ENCODE measurements around the gene KIRREL3. TPM values are rescaled to one million over a fixed set of nuclear protein-coding genes. Genes with fewer than 3 reads are reported as not detected.

The KIRREL3 gene
- total RNA-seq, 1 experiment from 2014 or later = 0.44 TPM

GRCh38 chr11:126695293-126695692, 305.3 kb downstream of the KIRREL3 start:
- Histone ChIP-seq H3K36me3 (ENCODE audit: low read depth, low read length) (no peaks in the 10 kb centered on the region), H3K27ac (ENCODE audit: low read length) (no peak overlapping the region), H3K4me1 (ENCODE audit: insufficient read depth, low read length) (no peaks in the 10 kb centered on the region), H3F3A (ENCODE audit: low read length, unreplicated experiment) (no peaks in the 10 kb centered on the region), H4K20me1 (ENCODE audit: low read length) (no peaks in the 10 kb centered on the region), H3K4me3 (ENCODE audit: low read length) (no peak overlapping the region), H3K79me2 (ENCODE audit: low read length) (no peaks in the 10 kb centered on the region), H3K4me2 (ENCODE audit: low read length) (no peak overlapping the region), H3K27me3 (ENCODE audit: low read length) (peaks cover 75% of the 10 kb centered on the region), H3K9ac (ENCODE audit: low read length) (no peak overlapping the region), H3K9me3 (ENCODE audit: low read length) (no peaks in the 10 kb centered on the region), H2AFZ (ENCODE audit: low read length) (no peak overlapping the region), H3K9me2 (replicated peaks; ENCODE audit: low read length) (no peaks in the 10 kb centered on the region)
- no TSS peak for BruUV-seq (replicated peaks)
- CTCF ChIA-PET = no interaction called here
- no peak for TF ChIP-seq EZH2 (IDR thresholded peaks at IDR 0.05; ENCODE audit: low read length, unreplicated experiment)
- no peak for TF ChIP-seq EZH2phosphoT487 (IDR thresholded peaks at IDR 0.05; ENCODE audit: borderline replicate concordance, low read length)
- TF ChIP-seq CTCF (conservative IDR thresholded peaks at IDR 0.05; ENCODE audit: low read depth, low read length) = no peak
- POLR2A ChIA-PET (ENCODE audit: unreplicated experiment) = no interaction called here
- no peak for DNase-seq
- ATAC-seq = no peak
- intact Hi-C loops (cut with micrococcal nuclease) = no loop called here

DNA sequence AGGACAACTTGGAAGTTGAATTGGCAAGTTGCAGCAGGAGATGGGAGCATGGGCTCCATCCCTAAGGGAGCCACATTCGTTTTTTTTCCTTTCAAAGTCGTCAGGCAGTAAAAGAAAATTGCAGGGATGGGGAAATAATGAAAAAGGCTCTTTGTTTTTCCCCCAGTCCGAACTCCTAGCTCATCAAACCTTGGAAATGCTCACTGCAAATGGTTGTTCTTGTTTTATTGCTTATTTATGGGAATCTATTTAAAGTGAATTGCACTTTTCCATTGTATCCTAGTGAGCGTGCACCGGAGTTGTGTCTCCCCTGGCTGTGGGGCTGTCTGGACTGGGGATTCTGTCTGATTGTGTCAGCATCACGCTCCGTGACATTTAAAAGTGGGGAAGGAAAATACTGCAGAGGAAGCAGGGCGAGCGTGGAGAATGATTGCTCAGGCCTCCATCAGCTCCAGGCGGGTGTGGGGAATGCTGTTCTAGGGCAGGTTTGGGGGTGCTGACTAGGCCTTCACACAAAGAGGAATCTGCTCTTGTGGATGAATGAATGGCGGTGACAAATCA, 306.4 kb downstream of the KIRREL3 start:
- POLR2A ChIA-PET (ENCODE audit: unreplicated experiment) = no interaction called here
- no TSS peak for BruUV-seq (replicated peaks)
- ATAC-seq (no peak), DNase-seq (no peak)
- Histone ChIP-seq H2AFZ (ENCODE audit: low read length) (no peak overlapping the region), H3F3A (ENCODE audit: low read length, unreplicated experiment) (no peaks in the 10 kb centered on the region), H3K27ac (ENCODE audit: low read length) (no peak overlapping the region), H3K4me1 (ENCODE audit: insufficient read depth, low read length) (no peaks in the 10 kb centered on the region), H3K9me3 (ENCODE audit: low read length) (no peaks in the 10 kb centered on the region), H3K4me3 (ENCODE audit: low read length) (no peak overlapping the region), H3K9ac (ENCODE audit: low read length) (no peak overlapping the region), H3K9me2 (replicated peaks; ENCODE audit: low read length) (no peaks in the 10 kb centered on the region), H3K79me2 (ENCODE audit: low read length) (no peaks in the 10 kb centered on the region), H3K36me3 (ENCODE audit: low read depth, low read length) (no peaks in the 10 kb centered on the region), H4K20me1 (ENCODE audit: low read length) (no peaks in the 10 kb centered on the region), H3K4me2 (ENCODE audit: low read length) (no peak overlapping the region), H3K27me3 (ENCODE audit: low read length) (peaks cover 76% of the 10 kb centered on the region)
- TF ChIP-seq EZH2 (IDR thresholded peaks at IDR 0.05; ENCODE audit: low read length, unreplicated experiment) (no peak), EZH2phosphoT487 (IDR thresholded peaks at IDR 0.05; ENCODE audit: borderline replicate concordance, low read length) (no peak), CTCF (conservative IDR thresholded peaks at IDR 0.05; ENCODE audit: low read depth, low read length) (no peak)
- CTCF ChIA-PET = no interaction called here
- intact Hi-C loops (cut with micrococcal nuclease) = no loop called here

GRCh38 chr11:126687477-126687876, 313.1 kb downstream of the KIRREL3 start:
- intact Hi-C loops (cut with micrococcal nuclease) = no loop called here
- TF ChIP-seq CTCF (conservative IDR thresholded peaks at IDR 0.05; ENCODE audit: low read depth, low read length) (no peak), EZH2 (IDR thresholded peaks at IDR 0.05; ENCODE audit: low read length, unreplicated experiment) (no peak), EZH2phosphoT487 (IDR thresholded peaks at IDR 0.05; ENCODE audit: borderline replicate concordance, low read length) (no peak)
- BruUV-seq (replicated peaks) = no TSS peak

More at GRCh38 chr11:126687477-126687876, 313.1 kb downstream of the KIRREL3 start:
- H3K36me3 ChIP-seq (ENCODE audit: low read depth, low read length) = no peaks in the 10 kb centered on the region
- H4K20me1 ChIP-seq (ENCODE audit: low read length) = no peaks in the 10 kb centered on the region
- no peaks in the 10 kb centered on the region for H3K9me2 ChIP-seq (replicated peaks; ENCODE audit: low read length)
- H3F3A ChIP-seq (ENCODE audit: low read length, unreplicated experiment) = no peaks in the 10 kb centered on the region
- ATAC-seq (no peak), DNase-seq (no peak)
- H3K9ac ChIP-seq (ENCODE audit: low read length) = no peak overlapping the region
- no peak overlapping the region for H3K27ac ChIP-seq (ENCODE audit: low read length)
- ChIA-PET CTCF (no interaction called here), POLR2A (ENCODE audit: unreplicated experiment) (no interaction called here)
- peaks cover 79% of the 10 kb centered on the region for H3K27me3 ChIP-seq (ENCODE audit: low read length)
- H2AFZ ChIP-seq (ENCODE audit: low read length) = no peak overlapping the region
- no peak overlapping the region for H3K4me3 ChIP-seq (ENCODE audit: low read length)
- H3K4me2 ChIP-seq (ENCODE audit: low read length) = no peak overlapping the region
- no peaks in the 10 kb centered on the region for H3K4me1 ChIP-seq (ENCODE audit: insufficient read depth, low read length)
- no peaks in the 10 kb centered on the region for H3K9me3 ChIP-seq (ENCODE audit: low read length)
- H3K79me2 ChIP-seq (ENCODE audit: low read length) = no peaks in the 10 kb centered on the region

All from PC-3 (cell line).